Inferior parietal cortex (tissue), 1 donor: ENCODE measurements around the gene PCDH15.
A peak's percentile ranks its signal among the peaks of the same experiment; 100 is the strongest.

Source experiments
- DNase-seq: peaks from one replicate; pipeline ENCODE4 v3.0.0-alpha.2; 2016; ENCODE audit errors: extremely low spot score

Gene PCDH15

DNA sequence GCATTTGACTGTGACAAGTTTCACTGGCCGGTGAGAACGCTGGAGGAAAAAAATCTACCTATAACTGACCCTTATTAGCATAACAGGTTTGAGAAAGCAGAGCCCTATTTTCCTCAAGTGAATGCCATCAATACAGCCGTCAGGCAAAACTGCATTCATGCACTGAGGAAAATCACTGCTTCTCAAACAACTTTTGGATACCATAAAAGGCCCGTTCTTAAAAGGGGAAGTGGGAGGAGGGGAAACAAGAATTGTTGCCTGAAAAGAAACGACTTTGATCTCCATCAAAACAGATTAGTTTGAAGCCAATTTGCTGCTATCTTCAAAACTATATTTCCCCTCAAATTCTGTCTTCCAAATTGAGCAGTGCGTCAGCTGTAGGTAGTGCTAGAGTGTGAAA lies 670.6 kb downstream of the PCDH15 start:
- no peak for DNase-seq

DNA sequence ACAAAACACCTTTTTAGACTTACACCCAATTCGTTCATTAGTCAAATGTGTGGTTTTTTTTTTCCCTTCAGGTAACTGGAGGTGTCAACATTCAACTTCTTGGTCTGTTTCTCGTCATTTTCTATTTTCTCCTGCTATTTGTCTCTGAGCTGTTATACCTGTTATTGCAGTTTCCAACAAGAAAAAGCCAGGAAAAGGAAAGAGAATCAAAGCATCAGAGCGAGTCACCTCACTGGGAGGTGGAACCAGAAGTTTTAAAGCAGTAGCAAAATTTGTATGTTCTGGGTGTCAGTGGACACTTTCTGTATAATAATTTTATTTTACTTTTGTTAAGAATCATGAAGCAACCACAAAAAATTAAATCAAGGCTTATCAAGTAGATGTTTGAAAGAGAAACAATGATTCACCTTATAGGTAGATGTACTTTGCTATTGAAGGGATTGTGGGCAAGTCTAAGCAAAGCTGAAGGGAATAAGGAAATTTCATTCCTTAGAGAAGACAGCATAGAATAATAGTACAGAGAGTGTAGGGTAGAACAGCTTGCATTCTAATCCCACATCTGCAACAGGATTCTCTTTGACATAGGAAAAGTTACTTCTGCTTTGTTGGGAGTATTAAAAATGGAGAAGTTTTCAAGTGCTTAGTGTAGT lies 675.8 kb downstream of the PCDH15 start:
- DNase-seq, result no peak

DNA sequence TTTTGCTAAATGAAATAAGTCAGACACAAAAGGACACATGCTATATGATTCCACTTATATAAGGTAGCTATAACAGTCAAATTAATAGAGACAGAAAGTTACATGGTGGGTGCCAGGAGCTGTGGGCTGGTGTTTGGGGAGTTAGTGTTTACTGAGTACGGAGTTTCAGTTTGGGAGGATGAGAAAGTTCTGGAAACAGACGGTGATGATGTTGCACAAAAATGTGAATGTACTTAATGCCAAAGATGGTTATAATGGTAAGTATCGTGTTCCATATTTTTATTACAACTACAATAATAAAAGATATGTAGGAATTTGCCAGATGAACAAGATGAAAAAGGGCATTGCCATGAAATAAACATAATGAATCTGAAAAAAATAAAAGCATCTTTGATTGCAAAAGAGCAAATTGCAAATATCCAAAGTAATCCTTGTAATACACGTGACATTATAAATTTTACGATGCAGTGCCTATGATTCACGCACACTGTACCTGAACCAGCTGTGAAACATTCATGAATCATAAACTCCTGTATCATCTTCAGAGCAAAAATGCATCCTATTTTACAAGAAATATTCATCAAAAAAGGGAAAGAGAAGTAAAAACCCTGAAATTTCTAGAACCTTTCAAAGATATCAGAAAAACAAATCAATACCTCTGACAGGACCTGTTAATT lies 676.7 kb downstream of the PCDH15 start:
- DNase-seq, result no peak

DNA sequence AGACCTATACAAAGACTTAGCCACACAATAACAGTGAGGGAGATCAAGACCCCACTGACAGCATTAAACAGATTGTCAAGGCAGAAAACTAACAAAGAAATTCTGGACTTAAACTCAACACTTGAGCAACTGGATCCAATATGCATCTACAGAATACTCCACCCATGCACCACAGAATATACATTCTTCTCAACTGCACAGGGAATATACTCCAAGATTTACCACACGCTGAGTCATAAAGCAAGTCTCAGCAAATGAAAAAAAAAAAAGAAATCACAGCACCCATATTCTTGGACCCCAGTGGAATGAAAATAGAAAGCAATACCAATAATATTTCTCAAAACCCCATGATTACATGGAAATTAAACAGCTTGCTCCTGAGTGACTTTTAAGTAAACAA lies 680.2 kb downstream of the PCDH15 start:
- DNase-seq, result no peak

DNA sequence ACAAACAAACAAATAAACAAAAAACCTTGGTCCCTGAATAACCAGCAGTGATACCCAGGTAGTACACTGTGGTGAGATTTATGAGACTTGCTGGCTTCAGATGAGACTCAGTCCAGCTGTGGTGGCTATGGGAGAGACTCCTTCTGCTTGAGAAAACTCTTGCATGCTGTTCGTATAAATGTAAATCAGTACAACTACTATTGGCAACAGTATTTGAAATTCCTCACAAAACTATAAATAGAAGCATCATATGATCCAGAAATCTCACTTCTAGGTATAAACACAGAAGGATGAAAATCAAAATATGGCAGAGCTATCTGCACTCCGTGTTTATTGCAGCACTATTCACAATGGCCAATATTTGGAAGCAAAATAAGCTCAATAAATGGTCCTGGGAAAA lies 692.1 kb downstream of the PCDH15 start:
- DNase-seq, result no peak

DNA sequence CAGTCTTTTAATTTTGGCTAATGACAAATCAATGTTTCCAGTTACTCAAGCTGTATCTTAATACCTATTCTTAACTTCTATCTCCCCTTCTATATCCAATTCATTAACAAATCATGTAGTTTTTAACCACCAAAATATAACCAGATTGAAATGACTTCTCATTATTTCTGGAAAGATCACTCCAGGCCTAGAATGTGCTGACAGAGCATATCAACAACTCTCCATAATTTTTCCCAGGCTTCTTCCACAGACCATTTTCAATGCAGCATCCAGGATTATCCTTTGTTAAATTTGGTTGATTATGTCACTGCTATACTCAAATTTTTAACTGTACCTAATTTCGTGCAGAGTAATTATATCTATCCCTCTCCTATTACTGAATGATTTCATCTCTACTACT lies 704.1 kb downstream of the PCDH15 start:
- no peak for DNase-seq

GRCh38 chr10:54094321-54094720 lies 706.7 kb downstream of the PCDH15 start:
- no peak for DNase-seq

GRCh38 chr10:54091237-54091636 lies 709.8 kb downstream of the PCDH15 start:
- DNase-seq, result no peak

DNA sequence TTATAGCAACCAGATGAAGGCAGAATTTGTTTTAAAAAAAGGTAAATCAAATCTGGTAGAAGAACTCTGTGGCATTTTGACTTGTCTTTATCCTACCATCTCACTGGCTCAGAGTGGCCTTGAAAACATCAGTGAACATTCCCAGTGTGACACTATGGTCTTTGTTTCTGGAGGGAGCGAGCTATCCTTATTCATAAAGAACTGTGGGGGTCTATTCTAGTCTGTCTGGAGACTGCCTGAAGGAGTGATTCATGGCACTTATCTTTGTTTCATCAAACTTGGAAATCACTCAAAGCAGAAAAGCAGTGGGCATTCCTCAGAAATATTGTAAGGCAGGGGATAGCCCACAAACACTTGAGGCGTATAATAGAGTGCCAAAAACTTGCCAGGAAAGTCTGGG lies 719.1 kb downstream of the PCDH15 start:
- no peak for DNase-seq

DNA sequence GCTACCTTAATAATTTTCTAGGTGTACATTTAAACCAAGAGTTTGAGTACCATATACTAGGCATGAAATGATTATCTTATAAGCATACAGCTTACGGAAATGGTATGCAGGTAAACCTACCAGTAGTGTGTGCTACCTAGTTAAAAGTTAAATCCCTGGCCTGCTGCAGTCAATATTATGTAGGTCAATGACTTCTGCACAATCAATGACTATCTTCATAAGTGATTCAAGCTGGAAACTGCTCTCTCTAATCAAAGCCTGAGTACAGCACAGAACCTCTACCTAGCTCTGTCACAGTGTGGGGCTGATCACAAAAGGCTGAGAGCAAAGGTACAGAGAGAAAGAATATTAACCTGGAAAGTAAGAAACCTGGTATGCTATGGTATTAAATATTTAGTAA lies 733.7 kb downstream of the PCDH15 start:
- no peak for DNase-seq

DNA sequence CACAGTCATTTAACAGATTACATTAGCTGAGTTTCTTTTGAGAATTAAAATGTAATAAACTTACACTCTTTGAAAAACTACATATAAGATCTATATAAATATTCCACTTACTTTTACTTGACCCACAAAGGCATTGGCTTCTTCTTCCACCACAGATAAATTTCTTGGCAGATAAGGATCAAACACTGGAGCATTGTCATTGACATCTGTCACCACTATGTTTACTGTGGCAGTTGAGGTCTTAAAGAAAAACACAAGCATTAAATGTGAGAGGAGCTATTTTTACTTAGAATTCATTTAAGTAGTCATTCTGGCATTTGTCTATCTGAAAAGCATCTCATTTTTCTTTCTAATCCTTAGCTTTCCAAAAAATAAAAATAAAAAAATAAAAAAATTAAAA lies 734.4 kb downstream of the PCDH15 start:
- DNase-seq, result no peak

DNA sequence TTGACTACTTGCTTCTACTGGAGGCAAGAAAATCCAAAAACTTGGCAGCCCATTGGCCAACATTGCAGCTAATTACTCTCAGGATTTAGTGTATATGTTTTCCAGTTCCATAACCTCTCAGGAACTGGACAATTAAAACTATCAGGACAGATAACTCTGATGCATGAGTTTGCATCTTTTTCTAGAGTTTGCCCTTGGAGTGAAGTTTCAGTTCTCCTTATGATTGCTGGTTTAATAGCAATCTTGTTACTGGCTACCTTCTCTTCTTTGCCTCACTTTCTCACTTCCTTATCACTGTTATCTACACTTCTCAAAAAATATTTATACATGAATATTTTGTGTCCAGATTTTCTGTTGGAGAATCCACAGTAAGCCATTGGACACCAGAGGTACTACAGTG lies 735.9 kb downstream of the PCDH15 start:
- DNase-seq, result no peak

- DNase-seq, result no peak
These were observed 736.8 kb downstream of the PCDH15 start for GRCh38 chr10:54064215-54064614.

- DNase-seq, result no peak
These were observed 737.5 kb downstream of the PCDH15 start for GRCh38 chr10:54063514-54063913.

DNA sequence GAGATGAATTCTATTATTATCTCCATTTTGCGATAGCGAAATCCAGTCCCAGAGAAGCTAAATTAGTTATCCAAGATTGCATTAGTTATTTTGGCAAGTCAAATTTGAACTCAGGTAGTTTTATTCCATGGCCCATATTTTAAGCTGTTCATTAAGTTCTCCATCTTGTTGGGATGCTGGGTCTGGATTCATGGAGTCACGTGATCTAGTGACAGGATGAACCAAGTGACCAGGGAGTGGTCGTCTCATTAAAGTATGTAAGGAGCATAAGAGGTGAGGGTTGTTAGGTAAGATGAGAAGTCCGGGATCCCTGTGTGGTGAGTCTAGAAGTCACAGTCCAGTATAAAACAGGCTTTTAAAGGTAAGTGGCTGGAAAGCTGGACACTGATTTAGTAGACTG lies 740.5 kb downstream of the PCDH15 start:
- no peak for DNase-seq

DNA sequence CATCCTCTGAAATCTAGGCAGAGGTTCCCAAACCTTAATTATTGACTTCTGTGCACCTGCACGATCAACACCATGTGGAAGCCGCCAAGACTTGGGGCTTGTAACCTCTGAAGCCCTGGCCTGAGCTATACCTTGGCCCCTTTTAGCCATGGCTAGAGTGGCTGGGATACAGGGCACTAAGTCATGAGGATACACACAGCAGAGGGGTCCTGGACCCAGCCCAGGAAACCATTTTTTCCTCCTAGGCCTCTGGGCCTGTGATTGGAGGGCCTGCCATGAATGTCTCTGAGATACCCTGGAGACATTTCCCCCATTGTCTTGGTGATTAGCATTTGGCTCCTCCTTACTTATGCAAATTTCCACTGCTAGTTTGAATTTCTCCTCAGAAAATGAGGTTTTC lies 743.7 kb downstream of the PCDH15 start:
- no peak for DNase-seq

- no peak for DNase-seq
These were observed 774.7 kb downstream of the PCDH15 start for GRCh38 chr10:54026340-54026739.

DNA sequence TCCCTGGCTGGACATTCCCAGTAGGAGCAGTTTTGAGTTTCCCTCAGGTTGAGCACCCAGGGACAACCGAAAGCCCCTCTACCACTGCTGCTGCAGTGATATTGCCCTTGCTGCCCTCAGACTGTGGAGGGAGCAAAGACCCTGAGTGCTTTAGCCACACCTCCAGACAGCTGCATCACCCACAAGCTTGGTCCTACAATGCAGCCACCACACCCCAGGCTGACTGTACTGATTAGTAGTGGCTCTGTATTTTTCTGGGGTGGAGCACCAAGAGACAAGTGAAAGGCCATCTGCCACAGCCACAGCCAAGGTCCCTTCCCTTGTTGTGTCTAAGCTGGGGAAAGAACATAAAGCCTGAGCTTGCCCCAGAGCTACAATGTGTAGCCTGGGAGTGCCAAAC lies 789.9 kb downstream of the PCDH15 start:
- DNase-seq, result no peak

GRCh38 chr10:54010337-54010933 lies 790.6 kb downstream of the PCDH15 start:
- no peak for DNase-seq

DNA sequence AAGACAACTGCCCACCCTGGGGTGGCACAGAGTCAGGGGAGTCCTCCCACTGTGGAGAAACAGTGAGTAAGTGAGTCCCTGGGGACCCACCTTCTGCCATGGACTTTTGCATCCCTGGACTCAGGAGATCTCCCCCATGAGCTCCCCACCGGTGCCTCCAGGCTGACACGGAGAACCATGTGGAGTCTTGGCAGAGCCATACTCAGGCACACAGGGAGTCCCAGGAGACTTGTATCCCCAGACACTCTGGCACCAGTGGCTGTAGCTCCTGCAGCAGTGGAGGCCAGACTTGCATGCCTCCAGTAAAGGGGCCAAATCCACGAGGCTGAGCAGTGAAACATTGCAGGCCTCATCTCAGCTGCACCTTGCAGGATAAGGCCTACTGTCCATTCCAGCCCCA lies 791.4 kb downstream of the PCDH15 start:
- DNase-seq, result no peak

- no peak for DNase-seq
These were observed 799.0 kb downstream of the PCDH15 start for GRCh38 chr10:54002077-54002476.

- peak; percentile 64 for DNase-seq
These were observed 803.1 kb downstream of the PCDH15 start for GRCh38 chr10:53997953-53998352.

DNA sequence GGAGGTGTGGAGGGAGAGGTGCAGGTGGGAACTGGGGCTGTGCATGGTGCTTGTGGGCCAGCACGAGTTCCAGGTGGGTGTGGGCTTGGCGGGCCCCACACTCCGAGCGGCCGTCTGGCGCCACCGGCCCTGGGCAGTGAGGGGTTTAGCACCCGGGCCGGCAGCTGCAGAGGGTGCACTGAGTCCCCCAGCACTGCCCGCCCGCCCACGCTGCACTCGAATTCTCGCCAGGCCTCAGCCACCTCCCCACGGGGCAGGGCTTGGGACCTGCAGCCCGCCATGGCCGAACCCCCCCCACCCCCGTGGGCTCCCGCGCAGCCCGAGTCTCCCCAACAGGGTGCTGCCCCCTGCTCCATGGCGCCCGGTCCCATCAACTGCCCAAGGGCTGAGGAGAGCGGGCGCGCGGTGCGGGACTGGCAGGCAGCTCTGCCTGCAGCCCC lies 810.2 kb downstream of the PCDH15 start:
- no peak for DNase-seq
